ENCODE data around the gene SMPDL3B. TPM values are rescaled to one million over a fixed set of nuclear protein-coding genes. Genes with fewer than 3 reads are reported as not detected.

The SMPDL3B gene
- total RNA-seq, 1 experiment from 2014 or later, result 51.3 TPM

- no peak for TF ChIP-seq CTCF (conservative IDR thresholded peaks at IDR 0.05)
- Histone ChIP-seq H3K4me1 (ENCODE audit: insufficient read depth, low read length) (no peaks in the 10 kb centered on the region), H2BK20ac (ENCODE audit: low read depth, low read length, poor library complexity, severe bottlenecking) (no peak overlapping the region), H2AFZ (ENCODE audit: low read length) (no peak overlapping the region), H3K23me2 (ENCODE audit: insufficient read length, low read depth, low read length, poor library complexity, severe bottlenecking) (no peaks in the 10 kb centered on the region), H4K20me1 (ENCODE audit: control insufficient read depth, insufficient read depth, insufficient read length) (no peaks in the 10 kb centered on the region), H3K27ac (ENCODE audit: insufficient read length, low read depth, low read length) (no peak overlapping the region), H3K18ac (ENCODE audit: insufficient read length, low read depth, low read length) (no peak overlapping the region), H3K79me2 (ENCODE audit: insufficient read depth, low read length) (no peaks in the 10 kb centered on the region), H3K79me1 (ENCODE audit: insufficient read depth, low read depth, low read length, poor library complexity, severe bottlenecking) (no peaks in the 10 kb centered on the region), H2AK5ac (ENCODE audit: insufficient read length, low read length) (no peak overlapping the region), H3K56ac (ENCODE audit: insufficient read length, low read depth, low read length) (no peak overlapping the region), H2BK120ac (ENCODE audit: low read depth, low read length, poor library complexity, severe bottlenecking) (no peak overlapping the region), H4K91ac (ENCODE audit: insufficient read length, low read depth, low read length) (no peak overlapping the region), H3K23ac (ENCODE audit: insufficient read length, low read depth, low read length) (no peak overlapping the region), H4K8ac (replicated peaks; ENCODE audit: insufficient read length, low read depth, low read length) (no peak overlapping the region), H2BK12ac (ENCODE audit: insufficient read length, low read depth, low read length) (no peak overlapping the region), H2BK15ac (ENCODE audit: low read depth, low read length) (no peak overlapping the region), H3K14ac (ENCODE audit: insufficient read depth, low read length) (no peak overlapping the region), H4K5ac (ENCODE audit: insufficient read length, low read depth, low read length) (no peak overlapping the region), H3T11ph (ENCODE audit: low read length) (no peak overlapping the region), H3K9me3 (ENCODE audit: control insufficient read depth, low read depth, low read length) (no peaks in the 10 kb centered on the region), H2BK5ac (ENCODE audit: insufficient read length, low read length) (no peak overlapping the region), H3K9ac (ENCODE audit: extremely low read depth, insufficient read length, low read length) (no peak overlapping the region), H3K4ac (ENCODE audit: low read depth, low read length) (no peak overlapping the region), H3K4me2 (ENCODE audit: insufficient read depth, insufficient read length, low read length) (no peak overlapping the region), H3K27me3 (ENCODE audit: insufficient read depth, low read length) (no peaks in the 10 kb centered on the region)
- Mint-ChIP-seq H3K27ac (peak overlapping the region in 1 of 3 experiments; percentile 8; a peak in 3 of 7 replicates), H3K4me1 (no peaks in the 10 kb centered on the region), H3K9me3 (no peaks in the 10 kb centered on the region), H3K27me3 (ENCODE audit: low read depth) (no peaks in the 10 kb centered on the region; the same call in 1 of the 2 replicates), H3K4me3 (no peak overlapping the region), H3K36me3 (ENCODE audit: insufficient read depth in 1 of 3, low read depth in 3 of 3) (peaks cover 34 to 81% (median 73%) of the 10 kb centered on the region in 3 experiments; a peak in 6 of 7 replicates)
- DNase-seq, result no peak
- no CpG with 5 or more reads among the region's 3 CpGs for WGBS (ENCODE audit: extremely low coverage, insufficient read length, low lambda C conversion rate)
Observed at GRCh38 chr1:27894521-27894920, 40.3 kb upstream of the SMPDL3B start.
